ENCODE results near the gene EIF2B5. TPM values are rescaled to one million over a fixed set of nuclear protein-coding genes. Genes with fewer than 3 reads are reported as not detected.
"Not testable (repeated sequence)": the region's sequence is repeated elsewhere in the genome, so short reads cannot be mapped to it uniquely, and the experiment has no call there.

EIF2B5 gene
- polyA plus RNA-seq, 3 donors from 2014 or later: 34.6 to 51.5 (median 50.2) TPM

GRCh38 chr3:184155644-184156521 is 20.7 kb downstream of the EIF2B5 start:
- H3K27me3 Mint-ChIP-seq (ENCODE audit: low read depth in 3 of 3): peaks cover 6 to 12% (median 8%) of the 10 kb centered on the region in 3 donors
- H3K4me3 Mint-ChIP-seq: peak overlapping the region; percentile 94 to 96 (median 95)
- H3K27ac Mint-ChIP-seq: peak overlapping the region; percentile 65 to 94 (median 90)
- DNase-seq: peak; percentile 44 to 47 (median 46)
- no peaks in the 10 kb centered on the region for H3K36me3 Mint-ChIP-seq
- H3K4me1 Mint-ChIP-seq: peaks cover 35 to 38% of the 10 kb centered on the region in 2 donors
- H3K9me3 Mint-ChIP-seq: no peaks in the 10 kb centered on the region

- Mint-ChIP-seq H3K4me1 (peaks cover 38 to 43% of the 10 kb centered on the region in 2 donors), H3K27ac (peak overlapping the region; percentile 65 to 94 (median 90)), H3K27me3 (ENCODE audit: low read depth in 3 of 3) (peaks cover 6 to 11% (median 8%) of the 10 kb centered on the region in 3 donors), H3K36me3 (peaks cover 0 to 2% (median 0%) of the 10 kb centered on the region in 3 donors), H3K4me3 (peak overlapping the region; percentile 94 to 96 (median 95)), H3K9me3 (no peaks in the 10 kb centered on the region)
- no peak for DNase-seq
These were observed 21.4 kb downstream of the EIF2B5 start for GRCh38 chr3:184156522-184156955.

GRCh38 chr3:184157206-184157605 is 22.0 kb downstream of the EIF2B5 start:
- Mint-ChIP-seq H3K27me3 (ENCODE audit: low read depth in 3 of 3) (peaks cover 6 to 11% (median 8%) of the 10 kb centered on the region in 3 donors), H3K9me3 (no peaks in the 10 kb centered on the region), H3K4me1 (peaks cover 41 to 48% of the 10 kb centered on the region in 2 donors), H3K27ac (peak overlapping the region in 5 of 6 donors; percentile 10 to 90 (median 83)), H3K36me3 (peaks cover 0 to 4% (median 0%) of the 10 kb centered on the region in 3 donors), H3K4me3 (peak overlapping the region; percentile 94 to 96 (median 95))
- DNase-seq: no peak

- DNase-seq: no peak
- Mint-ChIP-seq H3K27me3 (ENCODE audit: low read depth in 3 of 3) (peaks cover 2 to 8% (median 3%) of the 10 kb centered on the region in 3 donors), H3K4me3 (no peak overlapping the region), H3K36me3 (peaks cover 0 to 7% (median 3%) of the 10 kb centered on the region in 3 donors), H3K9me3 (no peaks in the 10 kb centered on the region), H3K27ac (peak overlapping the region in 1 of 6 donors; percentile 51), H3K4me1 (peaks cover 41 to 48% of the 10 kb centered on the region in 2 donors)
These were observed 23.2 kb downstream of the EIF2B5 start for GRCh38 chr3:184158404-184158803.

GRCh38 chr3:184160456-184160855 is 25.3 kb downstream of the EIF2B5 start:
- Mint-ChIP-seq H3K4me3 (no peak overlapping the region), H3K27ac (no peak overlapping the region), H3K4me1 (peaks cover 38 to 55% of the 10 kb centered on the region in 2 donors)

GRCh38 chr3:184162571-184163070 is 27.5 kb downstream of the EIF2B5 start:
- peaks cover 21 to 34% of the 10 kb centered on the region in 2 donors for H3K4me1 Mint-ChIP-seq
- not testable (repeated sequence) for H3K4me3 Mint-ChIP-seq; H3K27me3 Mint-ChIP-seq (ENCODE audit: low read depth in 3 of 3); H3K9me3 Mint-ChIP-seq; H3K27ac Mint-ChIP-seq; DNase-seq
- peaks cover 0 to 12% (median 9%) of the 10 kb centered on the region in 3 donors for H3K36me3 Mint-ChIP-seq

More at GRCh38 chr3:184160456-184160855, 25.3 kb downstream of the EIF2B5 start:
- no peak for DNase-seq
- peaks cover 2 to 6% (median 3%) of the 10 kb centered on the region in 3 donors for H3K27me3 Mint-ChIP-seq (ENCODE audit: low read depth in 3 of 3)
- no peaks in the 10 kb centered on the region for H3K9me3 Mint-ChIP-seq
- peaks cover 0 to 12% (median 9%) of the 10 kb centered on the region in 3 donors for H3K36me3 Mint-ChIP-seq

GRCh38 chr3:184164648-184165330 is 29.6 kb downstream of the EIF2B5 start:
- peaks cover 0 to 16% (median 9%) of the 10 kb centered on the region in 3 donors for H3K36me3 Mint-ChIP-seq
- no peaks in the 10 kb centered on the region for H3K27me3 Mint-ChIP-seq (ENCODE audit: low read depth in 3 of 3)
- peaks cover 11 to 24% of the 10 kb centered on the region in 2 donors for H3K4me1 Mint-ChIP-seq
- H3K9me3 Mint-ChIP-seq: no peaks in the 10 kb centered on the region
- DNase-seq: no peak
- no peak overlapping the region for H3K4me3 Mint-ChIP-seq
- no peak overlapping the region for H3K27ac Mint-ChIP-seq

- peaks cover 0 to 16% (median 9%) of the 10 kb centered on the region in 3 donors for H3K36me3 Mint-ChIP-seq
- peaks cover 5 to 18% of the 10 kb centered on the region in 2 donors for H3K4me1 Mint-ChIP-seq
- H3K9me3 Mint-ChIP-seq: no peaks in the 10 kb centered on the region
- no peak for DNase-seq
- no peaks in the 10 kb centered on the region for H3K27me3 Mint-ChIP-seq (ENCODE audit: low read depth in 3 of 3)
- no peak overlapping the region for H3K4me3 Mint-ChIP-seq
- H3K27ac Mint-ChIP-seq: no peak overlapping the region
These were observed 30.4 kb downstream of the EIF2B5 start for GRCh38 chr3:184165543-184165942.

- no peaks in the 10 kb centered on the region for H3K9me3 Mint-ChIP-seq
- H3K27ac Mint-ChIP-seq: no peak overlapping the region
- no peak overlapping the region for H3K4me3 Mint-ChIP-seq
- peaks cover 0 to 18% (median 16%) of the 10 kb centered on the region in 3 donors for H3K36me3 Mint-ChIP-seq
- no peaks in the 10 kb centered on the region for H3K27me3 Mint-ChIP-seq (ENCODE audit: low read depth in 3 of 3)
- peaks cover 2 to 10% of the 10 kb centered on the region in 2 donors for H3K4me1 Mint-ChIP-seq
- DNase-seq: no peak
These were observed 31.5 kb downstream of the EIF2B5 start for GRCh38 chr3:184166671-184167070.

- no peak overlapping the region for H3K4me3 Mint-ChIP-seq
- H3K36me3 Mint-ChIP-seq: peaks cover 0 to 16% (median 16%) of the 10 kb centered on the region in 3 donors
- H3K9me3 Mint-ChIP-seq: no peaks in the 10 kb centered on the region
- peaks cover 0 to 9% of the 10 kb centered on the region in 2 donors for H3K4me1 Mint-ChIP-seq
- H3K27me3 Mint-ChIP-seq (ENCODE audit: low read depth in 3 of 3): no peaks in the 10 kb centered on the region
- no peak for DNase-seq
- H3K27ac Mint-ChIP-seq: no peak overlapping the region
These were observed 32.6 kb downstream of the EIF2B5 start for GRCh38 chr3:184167786-184168185.

- H3K4me3 Mint-ChIP-seq: no peak overlapping the region
- no peak for DNase-seq
- H3K9me3 Mint-ChIP-seq: no peaks in the 10 kb centered on the region
- peaks cover 0 to 11% of the 10 kb centered on the region in 2 donors for H3K4me1 Mint-ChIP-seq
- no peak overlapping the region for H3K27ac Mint-ChIP-seq
- no peaks in the 10 kb centered on the region for H3K27me3 Mint-ChIP-seq (ENCODE audit: low read depth in 3 of 3)
- H3K36me3 Mint-ChIP-seq: peaks cover 0 to 19% (median 12%) of the 10 kb centered on the region in 3 donors
These were observed 33.4 kb downstream of the EIF2B5 start for GRCh38 chr3:184168363-184169120.

GRCh38 chr3:184169896-184170875 is 35.0 kb downstream of the EIF2B5 start:
- Mint-ChIP-seq H3K4me3 (no peak overlapping the region), H3K36me3 (peaks cover 0 to 14% (median 7%) of the 10 kb centered on the region in 3 donors), H3K9me3 (no peaks in the 10 kb centered on the region), H3K4me1 (peaks cover 7 to 13% of the 10 kb centered on the region in 2 donors), H3K27me3 (ENCODE audit: low read depth in 3 of 3) (peaks cover 0 to 5% (median 4%) of the 10 kb centered on the region in 3 donors), H3K27ac (no peak overlapping the region)
- no peak for DNase-seq
